Peyer's patch (tissue), 4 donors: ENCODE data around the gene CADPS.

Source experiments
- CTCF ChIP-seq, 6 experiments: fragments of 450-650 bp in 4 of 6; fragments of 200-600 bp in 2 of 6; sonication (generic) in 1 of 6; IDR thresholded peaks; one replicate each; pipeline ENCODE4 v1.5.1; 2017 to 2019; ENCODE audit warnings: antibody characterized with exemption in 6 of 6, mild to moderate bottlenecking in 3 of 6, moderate library complexity in 1 of 6
- POLR2A ChIP-seq, 2 donors: fragments of 450-650 bp; IDR thresholded peaks; one replicate each; pipeline ENCODE4 v1.5.1; 2017; ENCODE audit warnings: antibody characterized with exemption in 2 of 2, mild to moderate bottlenecking in 2 of 2, moderate library complexity in 2 of 2

GRCh38 chr3:62824965-62825592, 50.1 kb downstream of the CADPS start:
- no peak for TF ChIP-seq CTCF (IDR thresholded peaks at IDR 0.05)
- no peak for TF ChIP-seq POLR2A (IDR thresholded peaks at IDR 0.05)
